Inferior parietal cortex (tissue), 1 donor: Measurements from ENCODE around the gene BRPF1.
A peak's percentile ranks its signal among the peaks of the same experiment; 100 is the strongest.

ENCODE experiments used
- DNase-seq: peaks from one replicate; pipeline ENCODE4 v3.0.0-alpha.2; 2016; ENCODE audit errors: extremely low spot score

Gene BRPF1

DNA sequence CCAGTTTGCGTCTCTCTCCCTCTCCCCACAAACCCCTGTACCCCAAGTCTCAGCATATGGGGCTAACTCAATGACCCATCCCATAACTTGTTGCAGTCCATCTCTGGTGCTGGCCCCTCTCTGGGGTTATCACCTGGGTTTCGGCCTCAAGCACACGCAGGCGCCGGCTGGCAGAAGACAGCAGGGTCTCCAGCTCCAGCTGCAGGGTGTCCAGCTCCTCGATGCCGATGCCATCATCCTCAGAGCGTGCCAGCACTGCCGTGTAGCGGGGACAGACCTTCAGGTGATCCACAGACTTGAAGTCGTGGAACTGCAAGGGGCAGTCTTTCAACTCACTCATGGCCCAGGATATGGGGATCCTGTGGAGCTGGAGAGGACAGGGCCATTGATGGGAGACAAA, 59.6 kb downstream of the BRPF1 start:
- no peak for DNase-seq

DNA sequence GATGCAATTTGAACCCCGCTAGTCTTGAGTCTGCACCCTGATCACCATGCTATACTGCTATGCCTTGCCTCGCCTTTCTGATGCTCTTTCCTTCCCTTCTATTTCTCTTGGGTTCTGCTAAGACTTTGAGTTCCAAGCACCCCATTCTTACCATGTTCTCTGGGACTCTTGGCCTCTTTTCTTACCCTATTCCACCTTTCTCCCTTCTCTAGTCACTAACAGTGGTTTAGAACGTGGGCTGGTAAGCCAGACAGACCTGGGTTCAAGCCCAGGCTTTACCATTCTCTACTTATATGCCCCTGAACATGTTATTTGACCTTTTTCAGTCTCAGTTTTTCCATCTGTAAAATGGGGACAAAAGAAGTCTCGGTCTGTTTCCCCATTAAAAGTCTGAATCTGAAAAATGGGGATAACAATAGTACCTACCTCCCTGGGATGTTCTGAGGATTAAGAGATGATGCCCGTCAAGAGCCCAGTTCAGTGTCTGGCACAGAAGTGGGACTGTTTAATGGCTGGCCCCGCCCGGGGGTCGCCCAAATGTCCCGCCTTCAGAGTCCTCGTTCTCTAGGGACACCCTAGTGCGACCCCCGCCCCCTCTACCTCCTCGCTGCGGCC, 60.4 kb downstream of the BRPF1 start:
- DNase-seq, result no peak

DNA sequence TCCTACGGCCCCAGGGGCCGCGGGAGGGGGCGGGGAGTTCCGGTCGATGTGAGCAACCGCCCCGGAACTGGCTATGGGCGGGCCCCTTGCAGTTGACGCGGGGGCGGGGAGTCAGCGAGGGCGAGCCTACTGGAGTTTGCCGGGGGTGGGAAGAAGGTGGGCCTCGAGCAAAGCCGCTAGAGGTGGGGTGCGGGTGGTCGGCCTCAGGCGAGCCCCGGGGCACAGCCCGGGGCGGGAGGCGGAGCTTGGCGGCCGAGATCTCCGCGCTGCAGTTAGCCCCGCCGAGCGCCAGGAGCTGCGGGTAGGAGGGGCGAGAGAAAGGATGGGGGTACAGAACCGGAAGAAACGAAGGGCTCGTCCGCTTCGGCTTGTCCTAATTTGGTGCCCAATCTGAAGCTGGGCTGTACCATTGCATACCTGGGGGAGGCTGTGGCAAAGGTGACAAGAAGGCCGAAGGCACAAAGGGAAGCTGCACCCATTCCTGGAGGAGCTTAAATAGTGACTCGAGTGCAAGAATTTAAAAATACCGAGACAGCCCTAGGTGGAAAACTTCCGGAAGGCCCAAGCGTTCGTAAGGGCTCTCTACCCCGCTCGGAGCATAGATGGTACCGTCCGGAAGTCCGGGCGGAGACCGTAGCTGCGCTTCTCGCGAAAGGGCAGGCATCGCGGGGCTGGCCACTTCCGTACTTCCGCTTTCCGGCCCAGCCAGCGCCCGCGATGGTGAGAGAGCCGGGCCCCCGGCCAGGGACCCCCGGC, 61.0 kb downstream of the BRPF1 start, which contains the start of the genes ARPC4 and TADA3:
Gene ARPC4, plus strand, starts transcription at position 678 of the 756 bp plus-strand sequence. Its CDS starts 40 bp downstream, at position 718.
Gene TADA3, minus strand, starts transcription at position 69 of the 756 bp plus-strand sequence. CDS start 1,007 bp downstream, outside the sequence.
- peak; percentile 97 for DNase-seq

DNA sequence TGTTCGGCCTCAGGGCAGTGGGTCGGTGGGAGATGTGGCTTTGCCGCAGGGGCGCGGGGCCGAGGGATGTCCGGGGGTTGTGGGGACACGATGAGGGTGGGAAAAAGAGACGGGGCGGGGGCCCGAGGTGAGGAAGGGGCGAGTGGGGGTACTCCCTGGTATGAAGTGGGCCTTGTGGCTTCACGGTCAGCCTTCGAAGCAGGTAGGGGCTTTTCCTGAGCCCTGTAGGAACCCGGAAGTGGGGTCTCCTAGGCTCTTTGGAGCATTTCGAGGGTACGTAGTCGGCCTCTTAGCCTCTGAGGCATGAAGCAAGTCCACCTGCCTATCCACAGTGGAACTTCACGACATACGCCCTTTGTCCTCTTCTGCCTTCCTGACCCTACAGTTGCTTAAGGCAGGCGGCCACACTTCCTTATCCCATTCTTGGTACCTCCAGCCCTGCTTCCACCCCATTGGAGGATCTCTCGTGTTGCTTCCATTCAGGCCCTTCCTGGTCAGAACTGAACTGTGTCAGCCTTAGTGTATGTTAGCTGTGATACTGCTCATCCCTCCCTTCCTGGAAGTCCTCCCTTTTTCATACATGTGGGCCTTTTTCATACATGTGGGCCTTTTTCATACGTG, 61.7 kb downstream of the BRPF1 start:
- DNase-seq, result no peak

DNA sequence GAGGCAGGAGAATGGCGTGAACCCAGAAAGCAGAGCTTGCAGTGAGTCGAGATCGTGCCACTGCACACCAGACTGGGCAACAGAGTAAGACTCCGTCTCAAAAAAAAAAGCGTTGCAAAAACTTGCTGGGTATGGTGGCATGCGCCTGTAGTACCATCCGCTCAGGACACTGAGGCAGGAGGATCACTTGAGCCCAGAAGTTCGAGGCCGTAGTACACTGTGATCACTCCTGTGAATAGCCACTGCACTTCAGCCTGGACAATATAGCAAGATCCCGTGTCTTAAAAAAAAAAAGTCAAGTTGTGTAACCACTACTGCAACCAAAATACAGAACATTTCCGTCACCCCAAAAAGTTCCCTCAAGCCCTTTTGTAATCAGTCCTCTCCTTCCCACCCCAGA, 62.9 kb downstream of the BRPF1 start:
- no peak for DNase-seq

DNA sequence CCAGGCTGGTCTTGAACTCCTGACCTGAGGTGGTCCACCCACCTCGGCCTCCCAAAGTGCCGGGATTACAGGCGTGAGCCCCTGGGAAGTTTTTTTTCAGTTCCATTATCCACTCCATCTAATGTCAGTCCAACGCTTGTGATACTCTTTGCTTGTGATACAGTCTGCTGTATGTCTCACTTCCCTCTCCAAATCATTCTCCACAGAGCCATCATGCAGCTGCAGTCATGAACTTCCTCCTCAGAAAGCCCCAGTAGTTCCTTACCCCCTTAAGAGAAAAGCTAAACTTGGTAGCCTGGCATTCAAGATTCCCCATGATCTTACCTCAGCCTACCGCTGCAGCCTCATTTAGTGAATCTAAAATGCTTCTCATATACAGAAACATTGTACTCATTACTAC, 63.7 kb downstream of the BRPF1 start:
- DNase-seq, result no peak

DNA sequence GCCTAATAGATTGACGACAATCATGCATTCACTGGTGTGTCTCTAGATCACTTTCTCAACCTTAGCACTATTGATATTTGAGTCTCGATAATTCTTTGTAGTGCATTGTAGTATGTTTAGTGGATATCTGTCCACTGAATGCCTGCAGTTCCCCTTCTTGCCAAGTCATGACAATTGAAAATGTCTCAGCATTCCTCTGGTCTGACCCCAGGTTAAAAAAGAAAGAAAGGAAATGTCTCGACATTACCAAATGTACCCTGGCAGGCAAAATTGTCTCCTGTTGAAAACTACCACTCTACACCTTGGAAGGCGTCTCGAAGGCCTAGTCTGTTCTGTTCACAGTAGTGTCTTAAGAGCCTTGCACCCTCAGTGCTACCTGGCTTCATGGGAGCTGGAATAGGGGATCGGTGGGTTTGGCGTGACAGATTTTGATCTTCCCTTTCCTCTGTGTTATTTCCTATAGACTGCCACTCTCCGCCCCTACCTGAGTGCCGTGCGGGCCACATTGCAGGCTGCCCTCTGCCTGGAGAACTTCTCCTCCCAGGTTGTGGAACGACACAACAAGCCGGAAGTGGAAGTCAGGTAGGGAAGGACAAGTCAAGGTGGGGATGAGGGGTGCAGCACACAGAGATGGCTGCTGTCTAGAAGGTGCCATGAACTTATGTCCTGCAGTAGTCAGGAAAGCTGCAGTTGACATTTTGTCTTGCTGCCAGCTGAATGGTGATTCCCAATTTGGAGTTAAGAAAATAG, 65.8 kb downstream of the BRPF1 start:
- DNase-seq, result no peak
